NCI-H1930 (cell line): ENCODE measurements around the gene SELENOF.
"Not testable (repeated sequence)": the region's sequence is repeated elsewhere in the genome, so short reads cannot be mapped to it uniquely, and the experiment has no call there.

Experiments used
- DNase-seq, 2 experiments: peaks; one replicate each; lab custom pipeline; 2025; lab: John Stamatoyannopoulos, UW

The SELENOF gene

DNA sequence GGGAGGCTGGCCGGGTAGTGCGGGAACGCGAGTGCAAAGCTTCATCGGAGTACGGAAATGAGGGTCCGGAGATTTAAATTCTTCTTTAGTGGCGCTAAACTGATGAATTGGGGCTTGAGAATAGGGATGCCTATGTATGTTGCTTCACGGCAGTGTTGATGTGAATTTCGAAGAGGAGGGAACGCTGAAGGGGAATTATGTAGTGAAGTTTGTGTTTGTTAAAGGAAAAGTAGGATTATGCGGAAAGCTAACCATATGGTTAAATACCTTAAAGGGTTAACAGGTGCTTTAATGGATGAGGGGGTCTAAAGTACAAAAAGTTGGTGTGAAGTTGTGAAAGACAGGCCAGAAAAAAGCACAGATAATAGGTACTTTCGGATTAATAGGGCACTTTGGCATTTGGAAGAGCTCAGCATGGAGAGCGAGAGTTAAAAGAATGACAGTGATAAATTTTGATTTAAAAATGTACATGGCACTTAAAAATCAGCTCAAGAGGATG, 1.9 kb upstream of the SELENOF start:
- no peak for DNase-seq

DNA sequence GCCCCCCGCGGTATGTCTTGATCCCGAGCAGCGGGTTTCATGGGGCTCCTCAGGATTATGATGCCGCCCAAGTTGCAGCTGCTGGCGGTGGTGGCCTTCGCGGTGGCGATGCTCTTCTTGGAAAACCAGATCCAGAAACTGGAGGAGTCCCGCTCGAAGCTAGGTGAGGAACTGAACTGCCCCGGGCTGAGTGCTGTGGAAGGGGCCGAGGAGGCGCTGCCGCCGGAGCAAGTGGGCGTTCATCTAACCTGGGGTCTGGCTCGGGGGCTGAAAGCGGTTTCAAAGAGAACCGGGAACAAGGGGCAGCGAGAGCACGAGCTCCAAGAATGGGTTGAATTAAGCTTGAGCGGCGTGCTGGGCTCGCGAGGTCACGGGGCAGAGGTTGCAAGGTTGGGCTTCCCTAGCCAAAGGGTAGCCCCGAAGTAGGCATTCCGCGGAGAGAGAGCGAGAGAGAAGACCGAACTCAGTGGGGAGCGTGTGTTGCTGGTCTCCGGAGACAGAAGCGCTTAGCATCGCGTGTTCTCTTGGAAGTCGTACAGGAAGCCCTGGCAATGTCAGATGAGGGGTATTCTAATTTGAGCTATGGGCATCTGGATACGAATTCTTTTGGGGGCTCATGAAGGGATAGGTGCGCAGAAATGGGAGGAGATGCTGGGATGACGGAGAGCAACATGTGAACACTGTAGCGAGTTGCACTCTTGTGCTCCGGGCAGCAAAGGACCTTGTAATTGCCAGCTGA, 1.2 kb upstream of the SELENOF start:
- peak; percentile 18 to 24 for DNase-seq

DNA sequence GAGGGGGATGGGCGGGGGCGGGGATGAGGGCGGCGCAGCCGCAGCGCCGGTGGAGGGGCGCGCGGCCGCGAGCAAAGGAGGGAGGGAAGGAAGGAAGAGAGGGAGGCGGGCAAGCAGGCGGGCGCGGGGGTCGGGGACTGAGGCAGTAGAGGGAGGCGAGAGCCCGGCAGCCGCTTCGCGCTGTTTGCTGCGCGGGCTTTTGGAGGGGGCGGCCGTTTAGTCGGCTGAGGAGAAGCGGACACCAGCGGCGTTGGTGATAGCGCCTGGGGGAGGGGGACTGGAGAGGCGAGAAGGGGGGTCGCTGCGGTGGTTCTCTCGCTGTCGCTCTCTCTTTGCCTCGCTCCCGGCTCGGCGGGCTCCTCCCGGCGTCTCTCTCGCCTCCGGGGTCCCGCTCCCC, 673 bp upstream of the SELENOF start, which contains the start of gene HS2ST1:
HS2ST1 (plus strand) TSS at position 35 of the 397 bp plus-strand sequence.
- DNase-seq = no peak

DNA sequence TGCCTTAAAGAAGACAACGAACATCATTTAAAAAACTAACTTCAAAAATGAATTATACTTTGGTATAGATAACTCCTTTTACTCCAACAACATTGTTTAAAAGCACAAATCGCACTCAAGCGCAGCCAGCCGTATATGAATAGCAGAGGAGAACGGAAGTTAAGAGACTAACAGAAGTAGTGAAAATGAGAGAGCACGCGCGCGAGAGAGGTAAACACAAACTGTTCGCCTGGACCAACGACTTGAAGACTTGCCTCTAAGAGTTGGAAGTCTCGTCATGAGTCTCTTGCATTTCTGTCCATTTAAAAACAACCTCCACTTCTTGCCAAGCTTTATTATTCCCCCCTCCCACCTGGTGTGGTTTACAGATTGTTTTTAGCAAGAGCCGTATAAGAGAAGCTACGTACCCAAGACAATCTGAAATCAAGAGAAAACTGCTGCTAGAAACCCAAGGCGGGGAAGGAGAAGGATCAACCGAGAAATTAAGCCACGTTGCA, 479 bp downstream of the SELENOF start:
- DNase-seq = no peak

DNA sequence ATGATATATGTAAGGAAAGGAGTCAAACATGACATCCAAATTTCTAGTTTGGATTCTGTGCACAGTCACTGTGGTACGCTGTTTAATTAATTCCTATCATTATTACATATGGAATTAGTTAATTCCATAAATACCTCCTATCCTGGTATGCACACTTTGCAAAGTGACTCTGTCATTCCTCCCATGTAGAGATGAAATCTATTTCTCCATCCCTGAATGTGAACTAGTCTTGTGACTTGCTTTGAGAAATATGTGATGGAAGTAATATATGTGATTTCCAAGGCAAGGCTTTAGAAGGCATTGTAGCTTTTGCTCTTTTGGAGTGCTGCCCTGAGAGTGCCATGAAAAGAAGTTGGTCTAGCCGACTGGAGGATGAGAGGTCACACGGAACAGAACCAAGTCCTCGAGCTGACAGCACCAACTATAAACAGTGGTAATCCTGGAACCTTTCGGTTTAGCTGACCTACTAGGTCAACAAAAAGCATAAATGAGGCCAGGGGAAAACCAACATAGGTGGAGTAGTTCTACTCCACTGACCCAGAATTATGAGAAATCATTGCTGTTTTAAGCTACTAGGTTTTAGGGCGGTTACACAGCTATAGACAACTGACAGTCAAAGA, 1.5 kb downstream of the SELENOF start:
- DNase-seq = no peak

DNA sequence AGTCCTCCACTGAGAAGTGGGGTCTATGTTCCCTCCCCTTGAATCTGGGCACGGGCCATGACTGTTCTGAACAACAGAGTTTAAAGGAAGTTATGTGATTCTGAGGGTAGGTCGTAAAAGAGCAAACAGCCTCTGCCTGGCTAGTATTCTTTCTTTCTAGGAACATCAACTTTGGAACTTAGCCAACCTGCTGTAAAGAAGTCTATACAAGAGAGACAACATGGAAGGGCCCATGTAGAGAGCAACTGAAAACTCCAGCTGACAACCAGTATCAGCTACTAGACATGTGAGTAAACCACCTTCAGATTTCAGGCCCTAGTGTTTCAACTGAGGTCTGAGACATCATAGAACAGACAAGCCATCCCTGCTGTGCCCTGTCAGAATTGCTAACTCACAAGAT, 7.5 kb downstream of the SELENOF start:
- no peak for DNase-seq

DNA sequence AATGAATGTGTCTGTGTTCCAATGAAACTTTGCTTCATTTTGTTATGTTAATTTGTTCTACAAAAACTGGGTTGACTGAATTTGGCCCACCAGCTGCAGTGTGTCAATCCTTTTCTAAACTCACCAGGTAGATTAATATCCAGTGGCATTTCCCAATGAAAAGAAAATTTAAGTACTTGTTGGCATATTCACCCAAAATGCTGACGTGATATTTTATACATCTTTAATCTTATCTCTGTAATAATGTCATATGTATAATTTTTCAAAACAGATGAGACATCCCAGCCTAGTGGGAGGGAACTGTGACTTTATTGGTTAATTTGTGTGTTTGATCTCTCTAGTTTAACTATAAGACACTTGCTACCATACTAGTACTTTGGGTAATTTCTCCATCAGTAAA, 8.1 kb downstream of the SELENOF start:
- DNase-seq = no peak

DNA sequence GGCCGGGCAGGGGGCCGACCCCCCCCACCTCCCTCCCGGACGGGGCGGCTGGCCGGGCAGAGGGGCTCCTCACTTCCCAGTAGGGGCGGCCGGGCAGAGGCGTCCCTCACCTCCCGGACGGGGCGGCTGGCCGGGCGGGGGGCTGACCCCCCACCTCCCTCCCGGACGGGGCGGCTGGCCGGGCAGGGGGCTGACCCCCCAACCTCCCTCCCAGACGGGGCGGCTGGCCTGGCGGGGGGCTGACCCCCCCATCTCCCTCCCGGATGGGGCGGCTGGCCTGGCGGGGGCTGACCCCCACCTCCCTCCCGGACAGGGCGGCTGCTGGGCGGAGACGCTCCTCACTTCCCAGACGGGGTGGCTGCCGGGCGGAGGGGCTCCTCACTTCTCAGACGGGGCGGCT, 14.5 kb downstream of the SELENOF start:
- not testable (repeated sequence) for DNase-seq

DNA sequence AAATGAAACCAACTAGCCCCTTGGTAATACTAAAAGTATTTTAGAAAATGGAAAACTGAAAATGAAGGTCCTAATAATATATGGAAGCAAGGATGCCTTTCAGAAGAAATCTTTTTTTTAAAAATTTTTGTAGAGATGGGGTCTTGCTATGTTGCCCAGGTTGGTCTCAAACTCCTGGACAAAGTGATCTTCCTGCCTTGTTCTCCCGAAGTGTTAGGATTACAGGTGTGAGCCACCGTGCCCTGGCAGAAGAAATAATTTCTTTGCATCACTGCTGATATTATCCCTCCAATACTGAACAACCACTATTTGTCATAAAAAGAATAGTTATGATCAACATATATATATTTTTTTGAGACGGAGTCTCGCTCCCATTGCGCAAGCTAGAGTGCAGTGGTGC, 25.6 kb downstream of the SELENOF start:
- DNase-seq = no peak

DNA sequence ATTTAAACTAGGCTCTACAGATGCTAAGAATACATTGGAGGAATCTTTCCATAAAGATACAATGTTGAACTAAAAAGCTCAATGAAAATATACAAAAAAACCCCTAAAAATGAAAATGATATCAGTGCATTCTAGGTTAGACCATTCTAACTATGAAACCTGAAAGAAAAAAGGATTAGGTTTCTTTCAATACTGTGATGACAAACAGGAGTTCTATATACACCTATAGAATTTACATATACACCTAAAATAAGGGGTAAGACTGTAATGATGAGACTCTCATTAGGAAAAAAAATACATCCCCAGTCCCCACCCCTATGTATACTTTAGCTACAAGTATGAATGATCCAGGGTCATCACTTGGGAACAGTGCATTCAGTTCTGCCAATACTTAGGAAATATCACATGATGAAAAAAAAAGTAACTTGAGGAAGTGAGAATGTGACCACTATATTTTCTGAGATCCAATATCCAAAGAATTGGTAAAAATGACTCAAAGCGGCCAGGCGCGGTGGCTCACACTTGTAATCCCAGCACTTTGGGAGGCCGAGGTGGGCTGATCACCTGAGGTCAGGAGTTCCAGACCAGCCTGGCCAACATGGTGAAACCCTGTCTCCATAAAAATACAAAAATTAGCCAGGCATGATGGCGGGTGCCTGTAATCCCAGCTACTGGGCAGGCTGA, 26.3 kb downstream of the SELENOF start:
- DNase-seq = no peak

DNA sequence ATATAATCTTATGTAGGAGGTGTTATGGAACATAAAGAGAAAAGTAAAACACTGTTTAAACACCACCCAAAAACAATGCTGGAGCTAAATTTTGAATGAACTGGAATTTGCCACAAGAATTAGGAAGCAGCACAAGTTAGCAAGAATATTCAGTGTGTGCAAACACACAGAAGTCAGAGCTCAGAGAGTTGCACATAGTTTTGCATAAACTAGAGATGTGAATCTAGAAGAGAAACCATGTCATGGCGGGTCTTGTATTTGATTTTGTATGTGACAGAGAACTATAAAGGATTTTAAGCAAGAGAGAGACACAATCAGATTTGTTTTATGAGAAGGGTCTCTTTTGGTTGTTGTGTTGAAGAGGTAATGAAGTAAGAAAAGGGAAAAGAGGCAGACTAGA, 38.2 kb downstream of the SELENOF start:
- no peak for DNase-seq

DNA sequence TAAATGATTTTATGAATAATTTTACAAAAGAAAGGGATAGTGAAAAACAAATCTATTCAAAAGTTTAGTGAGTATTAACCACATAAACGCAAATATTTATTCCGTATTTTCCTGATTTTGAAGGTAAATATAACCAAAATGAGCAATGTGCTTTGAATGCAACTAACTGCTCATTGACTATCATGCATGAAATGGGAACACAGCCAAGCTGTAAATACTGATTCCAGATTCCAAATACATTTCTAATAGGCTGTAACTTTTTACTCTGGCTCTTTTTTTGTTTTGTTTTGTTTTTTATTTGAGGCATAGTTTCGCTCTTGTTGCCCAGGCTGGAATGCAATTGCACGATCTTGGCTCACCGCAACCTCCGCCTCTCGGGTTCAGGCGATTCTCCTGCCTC, 41.8 kb downstream of the SELENOF start:
- DNase-seq = no peak

DNA sequence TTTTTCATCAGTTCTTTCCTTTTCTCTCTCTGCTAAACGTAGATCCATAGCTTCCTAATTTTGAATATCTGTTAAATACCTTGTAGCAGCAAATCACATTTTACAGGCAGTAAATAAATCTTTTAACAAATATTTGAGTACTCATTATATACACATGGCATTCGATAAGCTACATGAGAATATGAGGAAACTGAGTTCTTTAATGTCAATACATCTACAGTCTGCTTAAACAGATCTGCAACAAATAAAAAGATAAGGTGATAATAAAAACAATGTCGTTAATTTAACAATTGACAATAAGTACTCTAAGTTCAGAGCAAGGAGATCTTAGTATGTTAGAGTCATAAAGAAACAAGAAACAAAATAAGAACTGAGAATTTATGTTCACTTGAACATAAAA, 42.9 kb downstream of the SELENOF start:
- no peak for DNase-seq

DNA sequence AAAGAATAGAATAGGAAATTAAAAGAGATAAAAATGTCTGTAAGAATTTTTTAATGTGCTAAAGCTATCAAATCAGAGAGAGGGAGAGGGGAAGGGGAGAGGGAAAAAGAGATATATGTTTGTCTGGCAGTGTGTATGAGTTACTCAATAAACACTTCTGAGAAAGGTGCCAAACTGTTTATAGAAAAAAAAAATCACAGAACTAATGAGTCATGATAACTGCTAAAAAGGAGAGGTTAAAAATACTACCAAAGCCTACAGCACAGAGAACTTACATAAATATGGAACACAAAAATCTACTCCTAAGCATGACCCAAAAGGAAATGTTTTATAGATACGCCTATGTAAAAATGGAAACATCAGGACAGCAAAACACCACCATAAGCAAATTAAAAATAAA, 45.4 kb downstream of the SELENOF start:
- no peak for DNase-seq

DNA sequence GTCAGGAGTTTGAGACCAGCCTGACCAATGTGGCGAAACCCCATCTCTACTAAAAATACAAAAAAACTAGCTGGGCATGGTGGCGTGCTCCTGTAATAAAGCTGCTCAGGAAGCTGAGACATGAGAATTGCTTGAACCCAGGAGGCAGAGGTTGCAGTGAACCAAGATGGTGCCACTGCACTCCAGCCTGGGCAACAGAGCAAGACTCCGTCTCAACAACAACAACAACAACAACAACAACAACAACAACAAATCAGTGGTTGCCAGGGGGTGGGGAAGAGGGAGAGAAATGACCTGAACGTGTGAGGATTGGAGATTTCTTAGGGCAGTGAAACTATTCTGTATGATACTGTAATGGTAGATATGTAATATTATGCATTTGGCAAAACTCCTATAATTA, 46.6 kb downstream of the SELENOF start:
- not testable (repeated sequence) for DNase-seq

DNA sequence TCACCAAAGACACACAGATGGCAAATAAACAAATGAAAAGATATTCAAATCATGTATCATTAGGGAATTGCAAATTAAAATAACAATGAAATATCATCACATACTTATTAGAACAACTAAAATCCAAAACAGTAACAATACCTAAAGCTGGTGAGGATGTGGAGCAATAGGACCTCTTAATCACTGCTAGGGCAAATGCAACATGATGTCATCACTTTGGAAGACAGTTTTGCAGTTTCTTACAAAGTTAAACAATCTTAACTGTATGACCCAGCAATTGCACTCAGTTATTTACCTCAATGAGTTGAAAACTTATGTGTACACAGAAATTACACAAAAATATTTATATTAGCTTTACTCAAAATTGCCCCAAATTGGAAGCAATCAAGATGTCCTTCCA, 47.3 kb downstream of the SELENOF start:
- no peak for DNase-seq

DNA sequence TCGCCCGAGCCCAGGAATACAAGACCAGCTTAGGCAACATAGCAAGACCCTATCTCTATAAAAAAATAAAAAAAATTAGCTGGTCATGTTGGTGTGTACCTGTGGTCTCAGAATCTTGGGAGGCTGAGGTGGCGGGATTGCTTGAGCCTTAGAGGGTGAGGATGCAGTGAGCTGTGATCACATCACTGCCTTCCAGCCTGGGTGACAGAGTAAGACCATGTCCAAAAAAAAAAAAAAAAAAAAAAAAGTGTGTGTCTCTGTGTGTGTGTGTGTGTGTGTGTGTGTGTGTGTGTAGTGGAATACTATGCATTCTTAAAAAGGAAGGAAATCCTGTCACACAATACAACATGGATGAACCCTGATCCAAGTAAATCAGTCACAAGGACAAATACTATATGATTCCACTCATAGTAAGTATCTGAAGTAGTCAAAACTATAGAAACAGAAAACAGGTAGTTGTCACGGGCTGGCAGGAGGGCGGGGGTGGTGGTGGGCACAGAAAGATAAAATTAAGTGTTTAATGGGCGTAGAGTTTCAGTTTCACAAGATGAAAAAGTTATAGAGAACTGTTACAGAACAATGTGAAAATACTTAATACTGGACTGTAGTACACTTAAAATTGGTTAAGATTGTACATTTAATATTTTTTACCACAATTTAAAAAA, 47.8 kb downstream of the SELENOF start:
- no peak for DNase-seq

DNA sequence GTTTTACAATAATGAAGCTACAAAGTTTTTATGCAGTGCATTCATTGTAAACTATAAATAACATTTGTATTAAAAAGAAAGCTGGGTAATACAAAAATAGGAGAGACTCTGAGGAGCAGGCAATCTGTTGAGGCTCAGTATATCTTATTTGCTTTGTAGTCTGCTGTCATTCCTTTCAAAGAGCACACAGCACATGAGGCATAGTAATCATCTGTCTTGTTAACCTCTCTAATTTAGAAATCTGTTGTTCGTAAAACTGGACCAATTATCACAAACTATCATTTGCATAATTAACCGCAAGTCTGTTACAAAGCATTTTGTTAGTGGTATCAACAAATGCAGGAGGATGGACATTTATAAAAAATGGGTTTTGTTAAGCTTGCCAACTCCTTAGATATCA, 51.0 kb downstream of the SELENOF start:
- no peak for DNase-seq

DNA sequence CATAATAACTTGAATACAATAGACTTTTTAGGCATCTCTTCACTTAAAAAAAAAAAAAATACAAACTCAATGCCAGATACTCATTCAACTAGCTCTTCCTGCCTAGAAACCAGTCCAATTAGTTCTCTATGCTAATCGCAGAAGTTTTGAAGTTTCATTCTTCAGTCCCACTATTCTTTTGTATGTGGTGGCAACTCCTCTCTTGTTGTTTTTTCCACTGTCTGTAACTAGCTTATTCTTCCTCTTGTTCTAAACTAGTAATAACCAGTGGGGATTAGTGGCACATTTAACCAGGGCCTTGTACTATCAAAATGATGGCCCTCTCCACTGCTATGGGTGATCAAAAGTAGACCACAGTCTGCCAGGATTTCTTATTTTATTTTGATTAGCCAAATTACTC, 52.5 kb downstream of the SELENOF start:
- no peak for DNase-seq

DNA sequence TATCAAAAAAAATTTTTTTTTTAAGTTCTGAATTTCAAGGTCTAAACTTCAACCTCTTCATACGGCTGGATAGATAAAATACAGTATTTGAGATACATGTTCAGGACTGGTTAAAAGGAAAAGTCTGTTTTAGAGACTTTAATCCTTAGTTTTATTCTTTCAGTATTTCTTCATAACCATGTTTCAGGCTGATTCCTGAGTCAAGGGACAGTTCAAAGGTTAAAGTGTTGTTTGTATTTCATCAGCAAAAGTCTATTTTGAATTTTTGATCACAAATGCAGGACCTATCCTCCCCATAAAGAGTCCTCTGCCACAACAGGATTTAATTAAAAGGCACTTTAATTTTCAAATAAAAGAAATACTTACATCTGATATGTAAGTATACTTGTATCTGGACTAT, 53.5 kb downstream of the SELENOF start:
- DNase-seq = no peak

DNA sequence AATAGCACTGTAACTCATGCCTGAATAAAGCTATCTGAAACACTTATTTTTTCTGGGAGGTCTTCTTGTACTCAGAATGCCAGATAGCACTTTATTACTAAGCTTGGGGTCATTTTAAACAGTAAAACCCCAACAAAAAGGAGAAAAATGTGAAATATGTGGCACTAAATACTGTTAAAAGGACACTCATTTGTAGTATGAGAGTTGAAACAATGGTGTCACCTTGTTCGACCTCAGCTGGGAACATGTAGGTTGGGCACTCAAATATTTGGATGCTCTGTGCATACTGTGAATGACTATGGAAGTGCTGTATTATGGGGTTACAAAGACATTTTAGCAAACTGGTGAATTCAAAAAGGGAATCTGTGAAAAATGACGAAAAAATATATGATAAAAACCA, 53.9 kb downstream of the SELENOF start:
- DNase-seq = no peak

DNA sequence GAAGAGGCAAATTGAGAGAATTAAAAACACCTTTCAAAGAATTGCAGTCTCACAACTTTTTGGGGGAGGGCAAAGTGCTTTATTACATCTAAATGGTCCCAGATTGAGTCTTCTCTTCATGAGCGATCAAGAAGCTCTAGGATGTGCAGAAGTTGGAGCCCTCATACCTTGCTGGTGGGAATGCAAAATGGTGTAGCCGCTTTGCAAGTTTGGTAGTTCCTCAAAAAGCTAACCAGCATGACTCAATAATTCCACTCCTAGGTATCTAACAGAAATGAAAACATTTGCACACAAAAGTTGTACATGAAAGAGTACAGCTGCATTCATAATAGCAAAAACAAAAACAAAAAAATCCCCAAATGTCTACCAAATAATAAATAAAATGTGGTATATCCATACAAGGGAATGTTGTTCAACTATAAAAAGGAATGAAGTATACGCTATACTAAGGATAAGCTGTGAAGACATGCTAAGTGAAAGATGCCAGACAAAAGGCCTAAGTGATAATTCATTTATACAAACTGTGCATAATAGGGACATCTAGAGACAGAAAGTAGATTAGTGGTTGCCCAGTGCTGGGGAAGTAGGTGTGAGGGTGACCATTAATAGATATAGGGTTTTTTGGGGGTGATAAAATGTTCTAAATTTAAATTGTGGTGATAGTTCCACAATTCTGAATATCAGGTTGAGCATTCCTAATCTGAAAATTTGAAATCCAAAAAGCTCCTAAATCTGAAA, 55.2 kb downstream of the SELENOF start:
- no peak for DNase-seq
